Liver (tissue), 9 donors: ENCODE data around the gene PCYT1A. TPM values are rescaled to one million over a fixed set of nuclear protein-coding genes. Genes with fewer than 3 reads are reported as not detected.

ENCODE experiments used
- DNase-seq: peaks from one replicate; pipeline ENCODE4 v3.0.0-alpha.2; 2017; ENCODE audit warnings: low spot score
- H3K27ac ChIP-seq, 2 donors: one replicate each; pipeline ENCODE4 v1.7.0; 2013; ENCODE audit warnings: inconsistent platforms in 2 of 2, low read length in 2 of 2, control low read depth in 1 of 2, low read depth in 1 of 2, mild to moderate bottlenecking in 1 of 2
- H3K27me3 ChIP-seq, 4 donors: one replicate each; pipeline versions ENCODE4 v1.6.1 to v1.7.0; 2013; ENCODE audit warnings: low read length in 3 of 4, inconsistent platforms in 1 of 4, mild to moderate bottlenecking in 1 of 4, moderate library complexity in 1 of 4; ENCODE audit not compliant: control insufficient read depth in 4 of 4, insufficient read depth in 4 of 4
- H3K36me3 ChIP-seq, 4 donors: one replicate each; pipeline versions ENCODE4 v1.6.1 to v1.7.0; 2013; ENCODE audit warnings: low read length in 3 of 4, mild to moderate bottlenecking in 3 of 4, low read depth in 1 of 4, moderate library complexity in 1 of 4; ENCODE audit not compliant: control insufficient read depth in 4 of 4, insufficient read depth in 3 of 4
- H3K4me1 ChIP-seq, 4 donors: one replicate each; pipeline versions ENCODE4 v1.6.1 to v1.7.0; 2013; ENCODE audit warnings: low read length in 3 of 4, mild to moderate bottlenecking in 3 of 4, moderate library complexity in 1 of 4; ENCODE audit not compliant: control insufficient read depth in 4 of 4, insufficient read depth in 4 of 4
- H3K4me3 ChIP-seq, 3 donors: one replicate each; pipeline versions ENCODE4 v1.6.1 to v1.7.0; 2013; ENCODE audit warnings: low read length in 3 of 3, control low read depth in 1 of 3, low read depth in 1 of 3, mild to moderate bottlenecking in 1 of 3
- H3K9ac ChIP-seq, 2 donors: one replicate each; pipeline ENCODE4 v1.7.0; 2013; ENCODE audit warnings: low read length in 2 of 2, mild to moderate bottlenecking in 2 of 2, moderate library complexity in 2 of 2, control low read depth in 1 of 2, low read depth in 1 of 2
- H3K9me3 ChIP-seq, 4 donors: one replicate each; pipeline versions ENCODE4 v1.6.1 to v1.7.0; 2013; ENCODE audit warnings: low read length in 3 of 4; ENCODE audit not compliant: control insufficient read depth in 4 of 4
- EGR1 ChIP-seq, 2 donors: IDR thresholded peaks; 2 replicates each; pipeline ENCODE4 v1.6.1; 2016 to 2018; ENCODE audit warnings: antibody characterized with exemption in 2 of 2, low read depth in 2 of 2
- FOXA1 ChIP-seq: IDR thresholded peaks from 2 replicates; pipeline ENCODE4 v1.6.1; 2016; ENCODE audit warnings: antibody characterized with exemption
- FOXA2 ChIP-seq: IDR thresholded peaks from 2 replicates; pipeline ENCODE4 v1.6.1; 2016; ENCODE audit warnings: antibody characterized with exemption
- GABPA ChIP-seq, 2 donors: IDR thresholded peaks in 1 of 2; conservative IDR thresholded peaks in 1 of 2; 2 replicates each; pipeline ENCODE4 v1.6.1; 2016; ENCODE audit warnings: antibody characterized with exemption in 2 of 2, mild to moderate bottlenecking in 1 of 2, moderate library complexity in 1 of 2
- HNF4G ChIP-seq: IDR thresholded peaks from 2 replicates; pipeline ENCODE4 v1.6.1; 2016; ENCODE audit warnings: antibody characterized with exemption
- JUND ChIP-seq, 2 donors: IDR thresholded peaks; 2 replicates each; pipeline ENCODE4 v1.6.1; 2016; ENCODE audit warnings: antibody characterized with exemption in 2 of 2
- NR2F2 ChIP-seq: IDR thresholded peaks from 2 replicates; pipeline ENCODE4 v1.6.1; 2016; ENCODE audit warnings: antibody characterized with exemption
- RAD21 ChIP-seq, 2 donors: IDR thresholded peaks; 2 replicates each; pipeline ENCODE4 v1.6.1; 2016; ENCODE audit warnings: antibody characterized with exemption in 2 of 2, mild to moderate bottlenecking in 2 of 2
- RXRA ChIP-seq, 2 donors: IDR thresholded peaks; 2 replicates each; pipeline ENCODE4 v1.6.1; 2017 to 2018; ENCODE audit warnings: antibody characterized with exemption in 2 of 2, mild to moderate bottlenecking in 1 of 2
- SP1 ChIP-seq: IDR thresholded peaks from 2 replicates; pipeline ENCODE4 v1.6.1; 2018; ENCODE audit warnings: antibody characterized with exemption, mild to moderate bottlenecking
- TAF1 ChIP-seq: conservative IDR thresholded peaks from 2 replicates; pipeline ENCODE4 v1.6.1; 2016; ENCODE audit warnings: antibody characterized with exemption, mild to moderate bottlenecking
- WGBS: extraction: QIAGEN DNeasy Blood & Tissue Kit; methylation state at CpG from one replicate; pipeline ENCODE4 v1.1.7; 2013; 5-methylcytosine and 5-hydroxymethylcytosine counted together
- polyA plus RNA-seq, 2 donors: library from polyadenylated mRNA; stranded (reverse) in 1 of 2; unstranded in 1 of 2; fragments of 200-250 nt in 1 of 2; fragments of >200 nt in 1 of 2; fragmentation: Nextera tagmentation in 1 of 2; extraction: Ambion mirVana in 1 of 2; gene quantifications; one replicate each; pipeline versions ENCODE4 v1.2.1 to v1.2.3, GENCODE V29; 2013 to 2015
- total RNA-seq, 2 donors: library from RNA; depleted of rRNA; stranded (reverse); fragments of >200 nt; gene quantifications; one replicate each; pipeline ENCODE4 v1.2.3, GENCODE V29; 2014
- TF ChIP-seq, protein P1 (sequence below): IDR thresholded peaks from 2 replicates; pipeline ENCODE4 v1.6.1; 2016; ENCODE audit warnings: antibody characterized with exemption
- TF ChIP-seq, protein P2 (sequence below): IDR thresholded peaks from 2 replicates; pipeline ENCODE4 v1.6.1; 2016; ENCODE audit warnings: antibody characterized with exemption, mild to moderate bottlenecking
- TF ChIP-seq, protein P3 (sequence below): IDR thresholded peaks from 2 replicates; pipeline ENCODE4 v1.6.1; 2016; ENCODE audit warnings: antibody characterized with exemption
- TF ChIP-seq, protein P4 (sequence below): IDR thresholded peaks from 2 replicates; pipeline ENCODE4 v1.6.1; 2016; ENCODE audit warnings: antibody characterized with exemption
- donor health status: healthy.
- donor health status: healthy.
- donor health status: healthy.
- donor health status: healthy.
- donor health status: healthy.

The PCYT1A gene
- total and polyA plus RNA-seq, 4 donors = 12.5 to 56.8 (median 24.3) TPM

GRCh38 chr3:196336319-196337145 lies 49.0 kb upstream of the PCYT1A start:
- Histone ChIP-seq H3K9ac (no peak overlapping the region), H3K27ac (no peak overlapping the region), H3K4me3 (no peak overlapping the region), H3K4me1 (no peaks in the 10 kb centered on the region), H3K9me3 (no peaks in the 10 kb centered on the region), H3K36me3 (no peaks in the 10 kb centered on the region), H3K27me3 (no peaks in the 10 kb centered on the region)
- TF ChIP-seq, protein P1, sequence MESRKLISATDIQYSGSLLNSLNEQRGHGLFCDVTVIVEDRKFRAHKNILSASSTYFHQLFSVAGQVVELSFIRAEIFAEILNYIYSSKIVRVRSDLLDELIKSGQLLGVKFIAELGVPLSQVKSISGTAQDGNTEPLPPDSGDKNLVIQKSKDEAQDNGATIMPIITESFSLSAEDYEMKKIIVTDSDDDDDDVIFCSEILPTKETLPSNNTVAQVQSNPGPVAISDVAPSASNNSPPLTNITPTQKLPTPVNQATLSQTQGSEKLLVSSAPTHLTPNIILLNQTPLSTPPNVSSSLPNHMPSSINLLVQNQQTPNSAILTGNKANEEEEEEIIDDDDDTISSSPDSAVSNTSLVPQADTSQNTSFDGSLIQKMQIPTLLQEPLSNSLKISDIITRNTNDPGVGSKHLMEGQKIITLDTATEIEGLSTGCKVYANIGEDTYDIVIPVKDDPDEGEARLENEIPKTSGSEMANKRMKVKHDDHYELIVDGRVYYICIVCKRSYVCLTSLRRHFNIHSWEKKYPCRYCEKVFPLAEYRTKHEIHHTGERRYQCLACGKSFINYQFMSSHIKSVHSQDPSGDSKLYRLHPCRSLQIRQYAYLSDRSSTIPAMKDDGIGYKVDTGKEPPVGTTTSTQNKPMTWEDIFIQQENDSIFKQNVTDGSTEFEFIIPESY = no peak
- TF ChIP-seq SP1 = no peak
- no peak for TF ChIP-seq FOXA1
- TF ChIP-seq EGR1 (IDR thresholded peaks at IDR 0.05; ENCODE audit: low read depth in 2 of 2) = no peak
- no peak for TF ChIP-seq NR2F2
- TF ChIP-seq, protein P2, sequence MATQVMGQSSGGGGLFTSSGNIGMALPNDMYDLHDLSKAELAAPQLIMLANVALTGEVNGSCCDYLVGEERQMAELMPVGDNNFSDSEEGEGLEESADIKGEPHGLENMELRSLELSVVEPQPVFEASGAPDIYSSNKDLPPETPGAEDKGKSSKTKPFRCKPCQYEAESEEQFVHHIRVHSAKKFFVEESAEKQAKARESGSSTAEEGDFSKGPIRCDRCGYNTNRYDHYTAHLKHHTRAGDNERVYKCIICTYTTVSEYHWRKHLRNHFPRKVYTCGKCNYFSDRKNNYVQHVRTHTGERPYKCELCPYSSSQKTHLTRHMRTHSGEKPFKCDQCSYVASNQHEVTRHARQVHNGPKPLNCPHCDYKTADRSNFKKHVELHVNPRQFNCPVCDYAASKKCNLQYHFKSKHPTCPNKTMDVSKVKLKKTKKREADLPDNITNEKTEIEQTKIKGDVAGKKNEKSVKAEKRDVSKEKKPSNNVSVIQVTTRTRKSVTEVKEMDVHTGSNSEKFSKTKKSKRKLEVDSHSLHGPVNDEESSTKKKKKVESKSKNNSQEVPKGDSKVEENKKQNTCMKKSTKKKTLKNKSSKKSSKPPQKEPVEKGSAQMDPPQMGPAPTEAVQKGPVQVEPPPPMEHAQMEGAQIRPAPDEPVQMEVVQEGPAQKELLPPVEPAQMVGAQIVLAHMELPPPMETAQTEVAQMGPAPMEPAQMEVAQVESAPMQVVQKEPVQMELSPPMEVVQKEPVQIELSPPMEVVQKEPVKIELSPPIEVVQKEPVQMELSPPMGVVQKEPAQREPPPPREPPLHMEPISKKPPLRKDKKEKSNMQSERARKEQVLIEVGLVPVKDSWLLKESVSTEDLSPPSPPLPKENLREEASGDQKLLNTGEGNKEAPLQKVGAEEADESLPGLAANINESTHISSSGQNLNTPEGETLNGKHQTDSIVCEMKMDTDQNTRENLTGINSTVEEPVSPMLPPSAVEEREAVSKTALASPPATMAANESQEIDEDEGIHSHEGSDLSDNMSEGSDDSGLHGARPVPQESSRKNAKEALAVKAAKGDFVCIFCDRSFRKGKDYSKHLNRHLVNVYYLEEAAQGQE = no peak
- TF ChIP-seq, protein P3, sequence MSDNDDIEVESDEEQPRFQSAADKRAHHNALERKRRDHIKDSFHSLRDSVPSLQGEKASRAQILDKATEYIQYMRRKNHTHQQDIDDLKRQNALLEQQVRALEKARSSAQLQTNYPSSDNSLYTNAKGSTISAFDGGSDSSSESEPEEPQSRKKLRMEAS = no peak
- TF ChIP-seq, protein P4, sequence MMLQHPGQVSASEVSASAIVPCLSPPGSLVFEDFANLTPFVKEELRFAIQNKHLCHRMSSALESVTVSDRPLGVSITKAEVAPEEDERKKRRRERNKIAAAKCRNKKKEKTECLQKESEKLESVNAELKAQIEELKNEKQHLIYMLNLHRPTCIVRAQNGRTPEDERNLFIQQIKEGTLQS = no peak
- TF ChIP-seq HNF4G = no peak
- TF ChIP-seq RXRA (IDR thresholded peaks at IDR 0.05) = no peak
- TF ChIP-seq TAF1 = no peak
- no peak for TF ChIP-seq GABPA (IDR thresholded peaks at IDR 0.05 in 1 of 2, conservative IDR thresholded peaks at IDR 0.05 in 1 of 2)
- TF ChIP-seq FOXA2 = no peak
- WGBS = 85% methylated on average over 17 of the region's 17 CpGs
- no peak for DNase-seq

DNA sequence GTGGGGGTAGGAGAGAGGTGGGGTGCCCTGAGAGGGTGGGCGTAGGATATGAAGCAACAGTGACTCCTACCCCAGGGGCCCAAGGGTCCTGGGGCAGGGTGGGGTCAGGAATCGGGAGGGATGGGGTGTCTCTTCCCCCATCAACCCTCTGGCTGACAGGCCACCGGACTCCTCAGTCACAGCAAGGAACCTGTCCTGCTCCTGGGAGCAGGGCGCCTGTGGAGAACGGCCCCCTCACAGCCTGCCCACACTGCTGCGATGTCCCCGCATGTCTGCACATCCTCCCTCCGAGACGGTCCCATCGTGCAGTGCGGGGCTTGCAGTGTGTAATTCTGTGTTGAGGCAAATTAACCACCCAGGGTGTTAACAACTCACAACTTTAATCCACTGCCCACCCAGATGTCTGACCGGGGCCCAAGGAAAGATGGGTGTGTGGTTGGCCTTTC lies 48.0 kb upstream of the PCYT1A start:
- Histone ChIP-seq H3K4me3 (no peak overlapping the region), H3K27me3 (no peaks in the 10 kb centered on the region), H3K9ac (no peak overlapping the region), H3K4me1 (no peaks in the 10 kb centered on the region), H3K36me3 (no peaks in the 10 kb centered on the region), H3K9me3 (no peaks in the 10 kb centered on the region), H3K27ac (no peak overlapping the region)
- WGBS = 81% methylated on average over 12 of the region's 12 CpGs
- DNase-seq = no peak
- TF ChIP-seq RAD21 (IDR thresholded peaks at IDR 0.05) = no peak
- no peak for TF ChIP-seq HNF4G
- no peak for TF ChIP-seq JUND (IDR thresholded peaks at IDR 0.05)
